ENCODE measurements around the gene CORO2B.

- TF ChIP-seq CTCF (IDR thresholded peaks at IDR 0.05): no peak
- TF ChIP-seq POLR2A (IDR thresholded peaks at IDR 0.05): no peak
These were observed 33.7 kb downstream of the CORO2B start for GRCh38 chr15:68612503-68612902.
